Measurements from ENCODE around the gene F10.

DNA sequence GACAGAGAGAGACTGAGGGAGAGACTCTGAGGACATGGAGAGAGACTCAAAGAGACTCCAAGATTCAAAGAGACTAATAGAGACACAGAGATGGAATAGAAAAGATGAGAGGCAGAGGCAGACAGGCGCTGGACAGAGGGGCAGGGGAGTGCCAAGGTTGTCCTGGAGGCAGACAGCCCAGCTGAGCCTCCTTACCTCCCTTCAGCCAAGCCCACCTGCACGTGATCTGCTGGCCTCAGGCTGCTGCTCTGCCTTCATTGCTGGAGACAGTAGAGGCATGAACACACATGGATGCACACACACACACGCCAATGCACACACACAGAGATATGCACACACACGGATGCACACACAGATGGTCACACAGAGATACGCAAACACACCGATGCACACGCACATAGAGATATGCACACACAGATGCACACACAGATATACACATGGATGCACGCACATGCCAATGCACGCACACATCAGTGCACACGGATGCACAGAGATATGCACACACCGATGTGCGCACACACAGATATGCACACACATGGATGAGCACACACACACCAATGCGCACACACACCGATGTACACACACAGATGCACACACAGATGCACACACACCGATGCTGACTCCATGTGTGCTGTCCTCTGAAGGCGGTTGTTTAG lies 3.3 kb upstream of the F10 start:
- no peak for TF ChIP-seq SUZ12 (IDR thresholded peaks at IDR 0.05; ENCODE audit: extremely low read depth, insufficient read depth, insufficient read length)
- TF ChIP-seq YY1 (IDR thresholded peaks at IDR 0.05; ENCODE audit: insufficient read depth, insufficient read length): no peak
- TF ChIP-seq ZNF274 (IDR thresholded peaks at IDR 0.05; ENCODE audit: low read depth, low read length): no peak

Measured in NT2/D1 (cell line).